ENCODE results near the gene ADD2. TPM values are rescaled to one million over a fixed set of nuclear protein-coding genes. Genes with fewer than 3 reads are reported as not detected.

ADD2 gene
- total RNA-seq, 1 experiment from 2014 or later: 124 TPM

DNA sequence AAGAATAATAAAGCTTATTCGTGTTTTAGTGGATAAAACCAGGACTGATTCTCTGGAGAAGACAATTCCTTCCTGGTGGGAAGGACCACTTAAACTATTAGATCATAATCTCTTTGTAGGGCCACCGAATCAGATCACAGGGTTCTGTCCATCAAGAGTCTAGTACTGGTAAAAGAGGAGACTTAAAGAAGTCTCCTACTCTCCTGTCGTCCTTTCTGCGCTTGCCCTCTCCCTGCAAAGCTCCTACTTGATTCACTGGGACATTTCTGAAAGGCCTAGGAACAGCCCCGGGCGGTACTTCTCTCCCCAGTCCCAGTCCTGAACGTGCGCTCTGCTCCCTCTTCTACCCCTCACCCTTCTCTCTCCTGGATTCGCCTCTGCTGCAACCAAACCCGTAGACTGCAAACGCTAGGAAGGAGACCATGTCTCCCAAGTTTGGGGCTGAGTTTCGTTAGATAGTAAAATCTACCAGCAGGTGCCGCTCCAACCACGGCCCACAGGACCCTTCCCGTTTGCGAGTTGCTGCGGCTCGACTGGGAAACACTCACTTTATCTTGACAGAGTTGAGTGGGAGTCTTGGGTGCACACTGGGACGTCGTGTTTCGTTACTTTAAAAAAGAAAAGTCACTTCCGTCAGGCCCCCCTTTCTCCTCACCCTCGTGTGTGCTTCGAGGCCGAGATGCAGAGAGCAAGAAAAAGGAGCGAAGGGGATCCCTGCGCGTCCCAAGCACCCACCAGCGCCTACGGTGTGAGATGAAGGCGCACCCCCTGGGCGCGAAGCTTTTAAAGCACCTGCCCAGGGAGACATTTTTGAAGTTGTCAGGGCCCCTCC lies 21.5 kb upstream of the ADD2 start:
- H2BK15ac ChIP-seq (ENCODE audit: low read depth, low read length): no peak overlapping the region
- no peak overlapping the region for H4K5ac ChIP-seq (ENCODE audit: insufficient read length, low read depth, low read length)
- no peak overlapping the region for H2AFZ ChIP-seq (ENCODE audit: low read length)
- H3K14ac ChIP-seq (ENCODE audit: insufficient read depth, low read length): no peak overlapping the region
- H3K27me3 Mint-ChIP-seq (ENCODE audit: low read depth): peaks cover 87% of the 10 kb centered on the region
- DNase-seq: peak; percentile 88
- TF ChIP-seq, protein P1, sequence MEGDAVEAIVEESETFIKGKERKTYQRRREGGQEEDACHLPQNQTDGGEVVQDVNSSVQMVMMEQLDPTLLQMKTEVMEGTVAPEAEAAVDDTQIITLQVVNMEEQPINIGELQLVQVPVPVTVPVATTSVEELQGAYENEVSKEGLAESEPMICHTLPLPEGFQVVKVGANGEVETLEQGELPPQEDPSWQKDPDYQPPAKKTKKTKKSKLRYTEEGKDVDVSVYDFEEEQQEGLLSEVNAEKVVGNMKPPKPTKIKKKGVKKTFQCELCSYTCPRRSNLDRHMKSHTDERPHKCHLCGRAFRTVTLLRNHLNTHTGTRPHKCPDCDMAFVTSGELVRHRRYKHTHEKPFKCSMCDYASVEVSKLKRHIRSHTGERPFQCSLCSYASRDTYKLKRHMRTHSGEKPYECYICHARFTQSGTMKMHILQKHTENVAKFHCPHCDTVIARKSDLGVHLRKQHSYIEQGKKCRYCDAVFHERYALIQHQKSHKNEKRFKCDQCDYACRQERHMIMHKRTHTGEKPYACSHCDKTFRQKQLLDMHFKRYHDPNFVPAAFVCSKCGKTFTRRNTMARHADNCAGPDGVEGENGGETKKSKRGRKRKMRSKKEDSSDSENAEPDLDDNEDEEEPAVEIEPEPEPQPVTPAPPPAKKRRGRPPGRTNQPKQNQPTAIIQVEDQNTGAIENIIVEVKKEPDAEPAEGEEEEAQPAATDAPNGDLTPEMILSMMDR (conservative IDR thresholded peaks at IDR 0.05): peak; percentile 87
- H3K4me2 ChIP-seq (ENCODE audit: insufficient read depth, insufficient read length, low read length): peak overlapping the region; percentile 35
- peaks cover 0 to 2% of the 10 kb centered on the region in 2 experiments; a peak in 2 of 5 replicates for H3K9me3 Mint-ChIP-seq
- no peak overlapping the region for H3K23ac ChIP-seq (ENCODE audit: insufficient read length, low read depth, low read length)
- peaks cover 47% of the 10 kb centered on the region for H3K27me3 ChIP-seq (ENCODE audit: insufficient read depth, low read length)
- no peak overlapping the region for H3K56ac ChIP-seq (ENCODE audit: insufficient read length, low read depth, low read length)
- no peaks in the 10 kb centered on the region for H4K20me1 ChIP-seq (ENCODE audit: control insufficient read depth, insufficient read depth, insufficient read length)
- H3K36me3 Mint-ChIP-seq (ENCODE audit: insufficient read depth in 1 of 3, low read depth in 3 of 3): 0 out of 7 replicates have a peak, but pooled peaks cover 0 to 2% (median 0%) of the 10 kb centered on the region in 3 experiments
- H3K4me1 Mint-ChIP-seq: peaks cover 13 to 17% of the 10 kb centered on the region in 2 experiments
- no peak overlapping the region for H3K9ac ChIP-seq (ENCODE audit: extremely low read depth, insufficient read length, low read length)
- no peaks in the 10 kb centered on the region for H3K4me1 ChIP-seq (ENCODE audit: insufficient read depth, low read length)
- H3K4me3 Mint-ChIP-seq: peak overlapping the region; percentile 52 to 78
- H3K79me2 ChIP-seq (ENCODE audit: insufficient read depth, low read length): no peaks in the 10 kb centered on the region
- H3K9me3 ChIP-seq (ENCODE audit: control insufficient read depth, low read depth, low read length): no peaks in the 10 kb centered on the region
- no peak overlapping the region for H2BK5ac ChIP-seq (ENCODE audit: insufficient read length, low read length)
- no peak overlapping the region for H3K4ac ChIP-seq (ENCODE audit: low read depth, low read length)
- H3K27ac ChIP-seq (ENCODE audit: insufficient read length, low read depth, low read length): no peak overlapping the region
- H2BK120ac ChIP-seq (ENCODE audit: low read depth, low read length, poor library complexity, severe bottlenecking): no peak overlapping the region
- no peaks in the 10 kb centered on the region for H3K79me1 ChIP-seq (ENCODE audit: insufficient read depth, low read depth, low read length, poor library complexity, severe bottlenecking)
- no peak overlapping the region for H4K91ac ChIP-seq (ENCODE audit: insufficient read length, low read depth, low read length)
- H3K23me2 ChIP-seq (ENCODE audit: insufficient read length, low read depth, low read length, poor library complexity, severe bottlenecking): no peaks in the 10 kb centered on the region
- no peak overlapping the region for H4K8ac ChIP-seq (replicated peaks; ENCODE audit: insufficient read length, low read depth, low read length)
- no peak overlapping the region for H3K27ac Mint-ChIP-seq
- no peak overlapping the region for H2BK12ac ChIP-seq (ENCODE audit: insufficient read length, low read depth, low read length)
- no peak overlapping the region for H2BK20ac ChIP-seq (ENCODE audit: low read depth, low read length, poor library complexity, severe bottlenecking)
- no peak overlapping the region for H2AK5ac ChIP-seq (ENCODE audit: insufficient read length, low read length)
- H3T11ph ChIP-seq (ENCODE audit: low read length): no peak overlapping the region
- H3K18ac ChIP-seq (ENCODE audit: insufficient read length, low read depth, low read length): no peak overlapping the region
- no CpG with 5 or more reads among the region's 33 CpGs for WGBS (ENCODE audit: extremely low coverage, insufficient read length, low lambda C conversion rate)

Data from H9 (cell line).